Tibial nerve (tissue), 4 donors: ENCODE results near the gene TRERF1. TPM values are rescaled to one million over a fixed set of nuclear protein-coding genes. Genes with fewer than 3 reads are reported as not detected.
"Not testable (repeated sequence)": the region's sequence is repeated elsewhere in the genome, so short reads cannot be mapped to it uniquely, and the experiment has no call there.

ENCODE experiments used
- DNase-seq, 2 donors: peaks; one replicate each; pipeline ENCODE4 v3.0.0-alpha.2; 2019; ENCODE audit warnings: low spot score in 2 of 2
- H3K27ac ChIP-seq, 4 donors: fragments of 200-600 bp; sonication (generic) in 3 of 4; one replicate each; pipeline ENCODE4 v1.5.1; 2017 to 2019; ENCODE audit warnings: mild to moderate bottlenecking in 1 of 4
- H3K27me3 ChIP-seq, 2 donors: fragments of 200-600 bp; sonication (generic) in 1 of 2; one replicate each; pipeline versions ENCODE4 v1.5.1 to v1.6.0; 2017 to 2019
- H3K36me3 ChIP-seq, 3 donors: fragments of 200-600 bp; sonication (generic); one replicate each; pipeline ENCODE4 v1.5.1; 2018 to 2019
- H3K4me1 ChIP-seq, 4 donors: fragments of 200-600 bp; sonication (generic) in 3 of 4; one replicate each; pipeline ENCODE4 v1.5.1; 2017 to 2019
- H3K4me3 ChIP-seq, 4 donors: fragments of 200-600 bp; sonication (generic) in 3 of 4; one replicate each; pipeline ENCODE4 v1.5.1; 2017 to 2019; ENCODE audit warnings: mild to moderate bottlenecking in 1 of 4, moderate library complexity in 1 of 4
- H3K9me3 ChIP-seq, 4 donors: fragments of 200-600 bp; sonication (generic) in 3 of 4; one replicate each; pipeline ENCODE4 v1.5.1; 2017 to 2019
- EP300 ChIP-seq, 2 donors: sonication (generic); formaldehyde crosslinking; IDR thresholded peaks; one replicate each; pipeline ENCODE4 v1.6.1; 2017; ENCODE audit warnings: antibody characterized with exemption in 2 of 2, mild to moderate bottlenecking in 1 of 2
- POLR2A ChIP-seq, 2 donors: fragments of 450-650 bp; IDR thresholded peaks; one replicate each; pipeline ENCODE4 v1.6.1; 2017; ENCODE audit warnings: antibody characterized with exemption in 2 of 2, mild to moderate bottlenecking in 2 of 2, moderate library complexity in 2 of 2
- WGBS, 2 donors: methylation state at CpG; one replicate each; pipeline ENCODE4 v1.1.5; 2018; 5-methylcytosine and 5-hydroxymethylcytosine counted together
- total RNA-seq, 4 donors: library from RNA; depleted of rRNA; stranded (reverse); fragments of >200 nt; gene quantifications; one replicate each; pipeline ENCODE4 v1.1.0, GENCODE V29; 2016
- TF ChIP-seq, protein P1 (sequence below), 5 experiments: fragments of 200-600 bp in 3 of 5; fragments of 450-650 bp in 2 of 5; sonication (generic) in 3 of 5; IDR thresholded peaks; one replicate each; pipeline ENCODE4 v1.5.1; 2016 to 2019; ENCODE audit warnings: antibody characterized with exemption in 5 of 5, mild to moderate bottlenecking in 3 of 5, moderate library complexity in 2 of 5

Gene TRERF1
- total RNA-seq, 4 donors from 2014 or later, result 4.2 to 7.2 (median 4.9) TPM

DNA sequence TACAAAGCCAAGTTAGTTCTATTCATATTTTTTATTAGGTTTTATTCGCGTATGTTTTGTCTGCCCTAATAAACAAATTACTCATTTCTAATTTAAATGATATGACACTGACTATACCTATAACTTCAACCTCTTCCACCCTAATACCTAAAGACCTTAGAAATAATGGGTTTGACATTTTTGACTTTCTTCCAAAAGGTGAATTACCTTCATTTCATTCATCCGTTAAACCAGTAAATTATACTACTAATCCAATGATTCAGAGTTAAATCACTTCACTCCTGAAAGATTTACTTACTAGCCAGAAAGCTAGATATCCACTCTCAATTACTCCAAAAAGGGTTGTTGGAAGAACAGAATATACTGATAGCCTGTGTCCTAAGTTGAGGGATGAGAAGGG, 239.3 kb downstream of the TRERF1 start:
- Histone ChIP-seq H3K4me1 (peaks cover 3 to 35% (median 11%) of the 10 kb centered on the region in 4 donors), H3K36me3 (peaks cover 0 to 62% (median 14%) of the 10 kb centered on the region in 3 donors), H3K27ac (no peak overlapping the region), H3K9me3 (no peaks in the 10 kb centered on the region), H3K27me3 (no peaks in the 10 kb centered on the region), H3K4me3 (no peak overlapping the region)
- WGBS, 2 donors, result 63 to 84% methylated on average over 3 of the region's 3 CpGs
- TF ChIP-seq, protein P1, sequence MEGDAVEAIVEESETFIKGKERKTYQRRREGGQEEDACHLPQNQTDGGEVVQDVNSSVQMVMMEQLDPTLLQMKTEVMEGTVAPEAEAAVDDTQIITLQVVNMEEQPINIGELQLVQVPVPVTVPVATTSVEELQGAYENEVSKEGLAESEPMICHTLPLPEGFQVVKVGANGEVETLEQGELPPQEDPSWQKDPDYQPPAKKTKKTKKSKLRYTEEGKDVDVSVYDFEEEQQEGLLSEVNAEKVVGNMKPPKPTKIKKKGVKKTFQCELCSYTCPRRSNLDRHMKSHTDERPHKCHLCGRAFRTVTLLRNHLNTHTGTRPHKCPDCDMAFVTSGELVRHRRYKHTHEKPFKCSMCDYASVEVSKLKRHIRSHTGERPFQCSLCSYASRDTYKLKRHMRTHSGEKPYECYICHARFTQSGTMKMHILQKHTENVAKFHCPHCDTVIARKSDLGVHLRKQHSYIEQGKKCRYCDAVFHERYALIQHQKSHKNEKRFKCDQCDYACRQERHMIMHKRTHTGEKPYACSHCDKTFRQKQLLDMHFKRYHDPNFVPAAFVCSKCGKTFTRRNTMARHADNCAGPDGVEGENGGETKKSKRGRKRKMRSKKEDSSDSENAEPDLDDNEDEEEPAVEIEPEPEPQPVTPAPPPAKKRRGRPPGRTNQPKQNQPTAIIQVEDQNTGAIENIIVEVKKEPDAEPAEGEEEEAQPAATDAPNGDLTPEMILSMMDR (IDR thresholded peaks at IDR 0.05), result no peak
- no peak for TF ChIP-seq POLR2A (IDR thresholded peaks at IDR 0.05)
- TF ChIP-seq EP300 (IDR thresholded peaks at IDR 0.05), result no peak
- DNase-seq, result no peak

DNA sequence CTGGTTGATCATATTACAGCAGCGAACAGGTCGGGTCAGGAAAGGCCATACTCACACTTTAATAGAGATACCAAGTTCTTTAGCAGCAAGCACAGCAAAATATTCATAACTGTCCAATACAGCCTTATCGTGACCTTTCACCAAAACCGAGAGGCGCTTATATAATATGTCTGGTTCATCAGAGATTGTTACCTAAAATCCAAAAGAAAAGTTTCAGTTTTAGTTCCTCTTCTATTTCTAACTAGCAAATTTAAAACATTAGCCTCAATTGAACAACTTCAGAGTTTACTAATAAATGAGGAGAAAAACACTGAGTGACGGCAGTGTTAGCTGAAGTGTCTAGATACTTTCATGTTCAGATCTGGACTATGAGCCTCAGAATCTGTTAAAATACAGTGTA, 240.0 kb downstream of the TRERF1 start:
- WGBS, 2 donors, result 84 to 88% methylated on average over 6 of the region's 6 CpGs
- DNase-seq, result no peak
- no peak for TF ChIP-seq EP300 (IDR thresholded peaks at IDR 0.05)
- TF ChIP-seq POLR2A (IDR thresholded peaks at IDR 0.05), result no peak
- TF ChIP-seq, protein P1 (IDR thresholded peaks at IDR 0.05), result no peak
- Histone ChIP-seq H3K27me3 (no peaks in the 10 kb centered on the region), H3K4me3 (no peak overlapping the region), H3K4me1 (peaks cover 2 to 29% (median 7%) of the 10 kb centered on the region in 4 donors), H3K36me3 (peaks cover 0 to 69% (median 14%) of the 10 kb centered on the region in 3 donors), H3K27ac (no peak overlapping the region), H3K9me3 (no peaks in the 10 kb centered on the region)

DNA sequence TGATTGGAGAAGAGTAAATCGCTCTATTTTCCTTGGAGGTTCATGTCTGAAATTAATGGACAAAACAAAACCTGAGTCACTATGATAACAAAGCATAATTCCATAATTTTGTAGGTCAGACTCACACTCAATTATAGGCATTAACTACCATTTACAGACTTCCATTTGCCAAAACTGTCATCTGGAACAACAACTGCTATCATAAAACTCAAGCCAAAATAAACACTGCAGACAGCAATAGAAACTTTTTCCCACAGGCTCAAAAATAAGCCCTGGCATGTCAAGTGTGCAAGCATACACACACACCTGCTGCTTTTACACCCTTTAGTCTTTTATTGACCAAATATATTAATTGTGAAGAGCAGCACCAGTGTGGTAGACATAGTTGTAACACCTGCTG, 241.2 kb downstream of the TRERF1 start:
- Histone ChIP-seq H3K9me3 (no peaks in the 10 kb centered on the region), H3K36me3 (peaks cover 0 to 80% (median 17%) of the 10 kb centered on the region in 3 donors), H3K4me3 (no peak overlapping the region), H3K4me1 (peaks cover 0 to 18% (median 2%) of the 10 kb centered on the region in 4 donors), H3K27me3 (no peaks in the 10 kb centered on the region), H3K27ac (no peak overlapping the region)
- DNase-seq, result no peak
- WGBS, 2 donors, result 55 to 59% methylated on average over 1 of the region's 1 CpG
- TF ChIP-seq EP300 (IDR thresholded peaks at IDR 0.05) (no peak), POLR2A (IDR thresholded peaks at IDR 0.05) (no peak)
- TF ChIP-seq, protein P1 (IDR thresholded peaks at IDR 0.05), result no peak

DNA sequence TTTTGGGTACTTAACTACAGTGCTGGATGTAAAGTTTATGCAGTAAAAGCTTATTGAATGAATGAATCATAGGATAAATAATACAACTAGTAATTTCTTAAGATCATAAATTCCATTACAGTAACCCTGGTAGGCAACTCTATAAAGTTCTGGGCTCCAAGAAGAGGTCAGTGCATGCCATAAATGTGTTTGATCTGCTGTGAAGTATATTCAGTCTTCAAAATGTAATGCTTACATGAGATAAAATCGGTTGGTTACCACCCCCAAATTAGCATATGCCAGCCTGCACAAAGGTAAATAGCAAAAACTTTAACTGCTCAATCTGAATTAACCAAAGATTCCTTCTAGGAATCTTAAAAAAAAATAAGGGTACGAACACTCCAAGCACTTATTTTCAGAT, 244.2 kb downstream of the TRERF1 start:
- H3K27me3 ChIP-seq, H3K4me3 ChIP-seq, H3K4me1 ChIP-seq, H3K9me3 ChIP-seq, DNase-seq, H3K27ac ChIP-seq: not testable (repeated sequence)
- WGBS, 2 donors, result 87 to 92% methylated on average over 2 of the region's 2 CpGs
- H3K36me3 ChIP-seq, result peaks cover 0 to 96% (median 17%) of the 10 kb centered on the region in 3 donors

DNA sequence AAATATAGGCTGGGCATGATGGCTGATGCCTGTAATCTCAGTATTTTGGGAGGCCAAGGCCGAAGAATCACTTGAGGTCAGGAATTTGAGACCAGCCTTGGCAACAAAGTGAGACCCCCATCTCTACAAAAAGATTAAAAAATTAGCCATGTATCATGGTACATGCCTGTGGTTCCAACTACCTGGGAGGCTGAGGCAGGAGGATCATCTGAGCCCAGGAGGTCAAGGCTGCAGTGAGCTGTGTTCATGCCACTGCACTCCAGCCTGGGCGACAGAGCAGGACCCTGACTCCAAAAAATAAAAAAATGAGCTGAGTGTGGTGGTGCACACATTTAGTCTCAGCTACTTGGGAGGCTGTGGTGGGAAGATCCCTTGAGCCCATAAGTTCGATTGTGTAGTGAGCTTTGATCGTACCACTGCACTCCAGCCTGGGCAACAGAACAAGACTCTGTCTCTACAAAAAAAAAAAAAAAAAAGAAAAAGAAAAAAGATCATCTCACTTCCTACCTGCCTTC, 246.9 kb downstream of the TRERF1 start:
- 94 to 96% methylated on average over 4 of the region's 4 CpGs for WGBS, 2 donors
- no peaks in the 10 kb centered on the region for H3K27me3 ChIP-seq
- no peaks in the 10 kb centered on the region for H3K4me1 ChIP-seq
- no peak for TF ChIP-seq EP300 (IDR thresholded peaks at IDR 0.05)
- no peak for TF ChIP-seq POLR2A (IDR thresholded peaks at IDR 0.05)
- TF ChIP-seq, protein P1 (IDR thresholded peaks at IDR 0.05), result no peak
- peaks cover 0 to 97% (median 9%) of the 10 kb centered on the region in 3 donors for H3K36me3 ChIP-seq
- no peak for DNase-seq
- no peak overlapping the region for H3K27ac ChIP-seq
- no peak overlapping the region for H3K4me3 ChIP-seq
- no peaks in the 10 kb centered on the region for H3K9me3 ChIP-seq

DNA sequence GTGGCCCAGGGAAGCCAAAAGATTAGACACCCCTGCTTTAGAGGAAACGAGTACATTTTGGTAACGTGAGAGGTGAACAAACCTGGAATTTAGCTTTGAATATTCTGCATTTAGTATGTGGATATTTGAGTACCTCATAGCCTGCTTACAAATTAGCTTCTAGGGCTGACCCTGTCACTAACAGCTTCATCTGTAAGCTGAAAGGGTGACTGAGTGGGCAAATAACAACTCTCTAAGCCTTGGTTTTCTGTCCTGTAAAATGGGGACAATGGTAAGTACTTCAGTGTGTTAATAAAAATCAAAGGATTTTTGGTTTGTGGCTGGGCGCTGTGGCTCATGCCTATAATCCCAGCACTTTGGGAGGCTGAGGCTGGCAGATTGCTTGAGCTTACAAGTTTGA, 248.5 kb downstream of the TRERF1 start:
- H3K27me3 ChIP-seq, result no peaks in the 10 kb centered on the region
- no peak for DNase-seq
- no peak overlapping the region for H3K4me3 ChIP-seq
- peaks cover 0 to 90% (median 3%) of the 10 kb centered on the region in 3 donors for H3K36me3 ChIP-seq
- TF ChIP-seq, protein P1 (IDR thresholded peaks at IDR 0.05), result no peak
- TF ChIP-seq POLR2A (IDR thresholded peaks at IDR 0.05) (no peak), EP300 (IDR thresholded peaks at IDR 0.05) (no peak)
- 91 to 93% methylated on average over 3 of the region's 3 CpGs for WGBS, 2 donors
- H3K4me1 ChIP-seq, result no peaks in the 10 kb centered on the region
- no peaks in the 10 kb centered on the region for H3K9me3 ChIP-seq
- H3K27ac ChIP-seq, result no peak overlapping the region

DNA sequence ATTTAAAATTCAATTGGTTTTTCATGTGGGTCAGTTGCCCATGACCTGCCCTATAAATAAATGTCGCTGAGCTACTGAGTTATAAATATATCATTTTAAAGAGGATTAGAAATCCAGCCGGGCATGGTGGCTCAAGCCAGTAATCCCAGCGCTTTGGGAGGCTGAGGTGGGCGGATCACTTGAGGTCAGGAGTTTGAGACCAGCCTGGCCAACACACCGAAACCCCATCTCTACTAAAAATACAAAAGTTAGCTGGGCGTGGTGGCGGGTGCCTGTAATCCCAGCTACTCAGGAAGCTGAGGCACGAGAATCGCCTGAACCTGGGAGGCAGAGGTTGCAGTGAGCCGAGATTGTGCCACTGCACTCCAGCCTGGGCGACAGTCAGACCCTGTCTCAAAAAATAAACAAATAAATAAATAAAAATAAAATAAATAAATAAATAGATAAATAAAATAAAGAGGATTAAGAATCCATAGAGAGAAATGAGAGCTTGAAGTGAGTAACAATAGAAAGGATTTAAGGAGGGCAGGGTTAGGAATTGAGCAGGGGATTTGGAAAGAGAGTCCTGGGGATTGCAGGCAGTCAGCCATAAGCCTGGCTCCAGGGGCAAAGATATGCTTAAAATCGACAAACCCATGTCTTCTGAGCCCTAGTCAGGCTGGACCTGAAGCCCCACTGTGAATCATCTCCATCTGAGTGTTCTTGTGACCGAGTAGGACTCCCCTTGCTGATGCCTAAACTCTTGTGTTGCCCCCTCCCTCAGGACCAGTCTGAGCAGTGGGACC, 249.4 kb downstream of the TRERF1 start:
- WGBS, 2 donors, result 86 to 89% methylated on average over 12 to 13 of the region's 13 CpGs
- H3K9me3 ChIP-seq, H3K4me1 ChIP-seq, H3K27ac ChIP-seq, H3K4me3 ChIP-seq, H3K27me3 ChIP-seq, DNase-seq: not testable (repeated sequence)
- peaks cover 0 to 87% (median 3%) of the 10 kb centered on the region in 3 donors for H3K36me3 ChIP-seq
